Neural cell (in vitro differentiated cells): Measurements from ENCODE around the gene BICRAL. TPM values are rescaled to one million over a fixed set of nuclear protein-coding genes. Genes with fewer than 3 reads are reported as not detected.

Source experiments
- H2AFZ ChIP-seq: fragments of 200-600, 300-800 bp; sonication (generic), shearing (Covaris generic); 2 replicates; pipeline ENCODE4 v1.6.0; 2014; ENCODE audit warnings: low read depth, mild to moderate bottlenecking, antibody characterized with exemption, low read length, moderate library complexity
- H3F3A ChIP-seq: fragments of 200-600 bp; shearing (Covaris generic); 2 replicates; pipeline ENCODE4 v1.6.1; 2016; ENCODE audit warnings: mild to moderate bottlenecking, moderate library complexity, mixed read lengths, antibody characterized with exemption, low read length; ENCODE audit not compliant: insufficient read depth, poor library complexity, severe bottlenecking
- H3K27ac ChIP-seq: fragments of 200-600, 300-800 bp; sonication (generic), shearing (Covaris generic); 2 replicates; pipeline ENCODE4 v1.5.1; 2014; ENCODE audit warnings: mild to moderate bottlenecking, low read length, moderate library complexity
- H3K27me3 ChIP-seq: fragments of 300-800, 200-600 bp; sonication (generic), shearing (Covaris generic); 2 replicates; pipeline ENCODE4 v1.6.0; 2014; ENCODE audit warnings: mild to moderate bottlenecking, low read depth, low read length, moderate library complexity; ENCODE audit not compliant: insufficient read depth
- H3K36me3 ChIP-seq: fragments of 300-800, 200-600 bp; sonication (generic), shearing (Covaris generic); 2 replicates; pipeline ENCODE4 v1.5.1; 2014; ENCODE audit warnings: mild to moderate bottlenecking, antibody characterized with exemption, low read length, moderate library complexity; ENCODE audit not compliant: insufficient read depth
- H3K4me2 ChIP-seq: fragments of 300-800, 200-600 bp; sonication (generic), shearing (Covaris generic); 2 replicates; pipeline ENCODE4 v1.6.0; 2014; ENCODE audit warnings: mild to moderate bottlenecking, low read length
- H3K4me3 ChIP-seq: fragments of 300-800, 200-600 bp; sonication (generic), shearing (Covaris generic); 2 replicates; pipeline ENCODE4 v1.5.1; 2014; ENCODE audit warnings: mild to moderate bottlenecking, low read length, moderate library complexity
- H3K79me2 ChIP-seq: fragments of 200-600 bp; shearing (Covaris generic); replicated peaks from 2 replicates; pipeline ENCODE4 v1.6.0; 2014; ENCODE audit warnings: mild to moderate bottlenecking, low read length, moderate library complexity; ENCODE audit not compliant: insufficient read depth
- H3K9ac ChIP-seq: fragments of 300-800, 200-600 bp; sonication (generic), shearing (Covaris generic); 2 replicates; pipeline ENCODE4 v1.6.1; 2016; ENCODE audit warnings: mild to moderate bottlenecking, low read length, mixed read lengths
- H3K9me2 ChIP-seq: fragments of 200-600 bp; shearing (Covaris generic); 2 replicates; pipeline ENCODE4 v1.6.1; 2016; ENCODE audit warnings: mild to moderate bottlenecking, low read length, mixed read lengths; ENCODE audit not compliant: insufficient read depth
- H3K9me3 ChIP-seq: fragments of 200-600, 300-800 bp; sonication (generic), shearing (Covaris generic); 2 replicates; pipeline ENCODE4 v1.6.1; 2016; ENCODE audit warnings: mild to moderate bottlenecking, mixed run types, low read length, moderate library complexity, mixed read lengths
- H4K20me1 ChIP-seq: fragments of 200-600 bp; shearing (Covaris generic); 2 replicates; pipeline ENCODE4 v1.6.1; 2016; ENCODE audit warnings: mild to moderate bottlenecking, mixed run types; ENCODE audit not compliant: insufficient read depth
- EP300 ChIP-seq: fragments of 450-650 bp; conservative IDR thresholded peaks from 2 replicates; pipeline ENCODE4 v1.6.1; 2014; ENCODE audit warnings: antibody characterized with exemption, mild to moderate bottlenecking, moderate library complexity; ENCODE audit not compliant: poor library complexity, severe bottlenecking
- MXI1 ChIP-seq: fragments of 450-650 bp; conservative IDR thresholded peaks from 2 replicates; pipeline ENCODE4 v1.6.1; 2014; ENCODE audit warnings: antibody characterized with exemption, mild to moderate bottlenecking; ENCODE audit not compliant: poor library complexity, severe bottlenecking
- POLR2AphosphoS5 ChIP-seq: IDR thresholded peaks from 2 replicates; pipeline ENCODE4 v1.6.1; 2012
- RAD21 ChIP-seq: fragments of 450-650 bp; conservative IDR thresholded peaks from 2 replicates; pipeline ENCODE4 v1.6.1; 2014; ENCODE audit warnings: antibody characterized with exemption, mild to moderate bottlenecking, moderate library complexity
- SMC3 ChIP-seq: fragments of 450-650 bp; conservative IDR thresholded peaks from 2 replicates; pipeline ENCODE4 v1.6.1; 2014; ENCODE audit warnings: antibody characterized with exemption, mild to moderate bottlenecking, moderate library complexity; ENCODE audit not compliant: poor library complexity
- TAF1 ChIP-seq: IDR thresholded peaks from 2 replicates; pipeline ENCODE4 v1.6.1; 2012; ENCODE audit warnings: low read depth
- polyA plus RNA-seq: library from polyadenylated mRNA; depleted of rRNA; stranded (reverse); fragments of >200 nt; gene quantifications from 2 replicates; pipeline ENCODE4 v1.2.3, GENCODE V29; 2014
- TF ChIP-seq, protein P1 (sequence below): fragments of 450-650 bp; IDR thresholded peaks from 2 replicates; pipeline ENCODE4 v1.5.1; 2014; ENCODE audit warnings: antibody characterized with exemption, mild to moderate bottlenecking, moderate library complexity; ENCODE audit not compliant: poor library complexity, severe bottlenecking
- TF ChIP-seq, protein P2 (sequence below): IDR thresholded peaks from 2 replicates; pipeline ENCODE4 v1.6.1; 2012; ENCODE audit warnings: borderline replicate concordance

BICRAL gene
- polyA plus RNA-seq, 1 donor from 2014 or later, result 6.7 TPM

DNA sequence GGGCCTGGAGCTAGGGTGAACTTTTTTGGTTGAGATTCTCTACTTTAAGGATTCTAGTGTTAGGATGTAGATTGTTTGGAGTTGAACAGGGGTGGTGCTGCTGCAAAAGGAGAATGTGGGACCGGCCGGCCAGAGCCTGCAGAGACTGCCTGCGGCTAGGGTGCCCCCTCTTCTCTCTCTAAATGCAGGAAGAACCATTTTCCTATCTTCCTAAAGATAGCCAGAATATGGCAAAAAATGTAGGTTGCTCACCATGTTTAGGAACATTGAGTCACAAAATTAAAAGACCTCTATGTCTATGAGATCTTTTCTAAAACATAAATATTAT, 39.5 kb downstream of the BICRAL start:
- H4K20me1 ChIP-seq, result no peaks in the 10 kb centered on the region
- H3K27ac ChIP-seq, result no peak overlapping the region
- no peaks in the 10 kb centered on the region for H3F3A ChIP-seq
- H3K9ac ChIP-seq, result no peak overlapping the region
- no peaks in the 10 kb centered on the region for H3K79me2 ChIP-seq
- no peak overlapping the region for H3K4me2 ChIP-seq
- H3K9me3 ChIP-seq, result no peaks in the 10 kb centered on the region
- H3K9me2 ChIP-seq, result no peaks in the 10 kb centered on the region
- no peaks in the 10 kb centered on the region for H3K36me3 ChIP-seq
- no peak for TF ChIP-seq SMC3
- TF ChIP-seq, protein P1, sequence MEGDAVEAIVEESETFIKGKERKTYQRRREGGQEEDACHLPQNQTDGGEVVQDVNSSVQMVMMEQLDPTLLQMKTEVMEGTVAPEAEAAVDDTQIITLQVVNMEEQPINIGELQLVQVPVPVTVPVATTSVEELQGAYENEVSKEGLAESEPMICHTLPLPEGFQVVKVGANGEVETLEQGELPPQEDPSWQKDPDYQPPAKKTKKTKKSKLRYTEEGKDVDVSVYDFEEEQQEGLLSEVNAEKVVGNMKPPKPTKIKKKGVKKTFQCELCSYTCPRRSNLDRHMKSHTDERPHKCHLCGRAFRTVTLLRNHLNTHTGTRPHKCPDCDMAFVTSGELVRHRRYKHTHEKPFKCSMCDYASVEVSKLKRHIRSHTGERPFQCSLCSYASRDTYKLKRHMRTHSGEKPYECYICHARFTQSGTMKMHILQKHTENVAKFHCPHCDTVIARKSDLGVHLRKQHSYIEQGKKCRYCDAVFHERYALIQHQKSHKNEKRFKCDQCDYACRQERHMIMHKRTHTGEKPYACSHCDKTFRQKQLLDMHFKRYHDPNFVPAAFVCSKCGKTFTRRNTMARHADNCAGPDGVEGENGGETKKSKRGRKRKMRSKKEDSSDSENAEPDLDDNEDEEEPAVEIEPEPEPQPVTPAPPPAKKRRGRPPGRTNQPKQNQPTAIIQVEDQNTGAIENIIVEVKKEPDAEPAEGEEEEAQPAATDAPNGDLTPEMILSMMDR, result no peak
- no peak for TF ChIP-seq MXI1
- no peak for TF ChIP-seq EP300
- TF ChIP-seq TAF1, result no peak
- TF ChIP-seq RAD21, result no peak
- no peak overlapping the region for H2AFZ ChIP-seq
- H3K4me3 ChIP-seq, result no peak overlapping the region
- H3K27me3 ChIP-seq, result no peaks in the 10 kb centered on the region

- TF ChIP-seq MXI1, result no peak
- no peak for TF ChIP-seq RAD21
- no peak for TF ChIP-seq POLR2AphosphoS5
- no peak overlapping the region for H3K27ac ChIP-seq
- H2AFZ ChIP-seq, result no peak overlapping the region
- no peaks in the 10 kb centered on the region for H3K9me2 ChIP-seq
- H3F3A ChIP-seq, result no peaks in the 10 kb centered on the region
- no peak overlapping the region for H3K9ac ChIP-seq
- no peaks in the 10 kb centered on the region for H3K9me3 ChIP-seq
- H3K79me2 ChIP-seq, result no peaks in the 10 kb centered on the region
- H3K4me2 ChIP-seq, result no peak overlapping the region
- no peaks in the 10 kb centered on the region for H3K36me3 ChIP-seq
- H4K20me1 ChIP-seq, result no peaks in the 10 kb centered on the region
- no peaks in the 10 kb centered on the region for H3K27me3 ChIP-seq
- H3K4me3 ChIP-seq, result no peak overlapping the region
These were observed 40.0 kb downstream of the BICRAL start for GRCh38 chr6:42821846-42822245.

- no peaks in the 10 kb centered on the region for H3K79me2 ChIP-seq
- no peak overlapping the region for H3K9ac ChIP-seq
- H3K36me3 ChIP-seq, result peaks cover 5% of the 10 kb centered on the region
- H3K9me2 ChIP-seq, result no peaks in the 10 kb centered on the region
- no peaks in the 10 kb centered on the region for H4K20me1 ChIP-seq
- no peak overlapping the region for H2AFZ ChIP-seq
- no peak overlapping the region for H3K27ac ChIP-seq
- H3K4me2 ChIP-seq, result no peak overlapping the region
- H3F3A ChIP-seq, result no peaks in the 10 kb centered on the region
- TF ChIP-seq, protein P2, sequence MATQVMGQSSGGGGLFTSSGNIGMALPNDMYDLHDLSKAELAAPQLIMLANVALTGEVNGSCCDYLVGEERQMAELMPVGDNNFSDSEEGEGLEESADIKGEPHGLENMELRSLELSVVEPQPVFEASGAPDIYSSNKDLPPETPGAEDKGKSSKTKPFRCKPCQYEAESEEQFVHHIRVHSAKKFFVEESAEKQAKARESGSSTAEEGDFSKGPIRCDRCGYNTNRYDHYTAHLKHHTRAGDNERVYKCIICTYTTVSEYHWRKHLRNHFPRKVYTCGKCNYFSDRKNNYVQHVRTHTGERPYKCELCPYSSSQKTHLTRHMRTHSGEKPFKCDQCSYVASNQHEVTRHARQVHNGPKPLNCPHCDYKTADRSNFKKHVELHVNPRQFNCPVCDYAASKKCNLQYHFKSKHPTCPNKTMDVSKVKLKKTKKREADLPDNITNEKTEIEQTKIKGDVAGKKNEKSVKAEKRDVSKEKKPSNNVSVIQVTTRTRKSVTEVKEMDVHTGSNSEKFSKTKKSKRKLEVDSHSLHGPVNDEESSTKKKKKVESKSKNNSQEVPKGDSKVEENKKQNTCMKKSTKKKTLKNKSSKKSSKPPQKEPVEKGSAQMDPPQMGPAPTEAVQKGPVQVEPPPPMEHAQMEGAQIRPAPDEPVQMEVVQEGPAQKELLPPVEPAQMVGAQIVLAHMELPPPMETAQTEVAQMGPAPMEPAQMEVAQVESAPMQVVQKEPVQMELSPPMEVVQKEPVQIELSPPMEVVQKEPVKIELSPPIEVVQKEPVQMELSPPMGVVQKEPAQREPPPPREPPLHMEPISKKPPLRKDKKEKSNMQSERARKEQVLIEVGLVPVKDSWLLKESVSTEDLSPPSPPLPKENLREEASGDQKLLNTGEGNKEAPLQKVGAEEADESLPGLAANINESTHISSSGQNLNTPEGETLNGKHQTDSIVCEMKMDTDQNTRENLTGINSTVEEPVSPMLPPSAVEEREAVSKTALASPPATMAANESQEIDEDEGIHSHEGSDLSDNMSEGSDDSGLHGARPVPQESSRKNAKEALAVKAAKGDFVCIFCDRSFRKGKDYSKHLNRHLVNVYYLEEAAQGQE, result no peak
- H3K4me3 ChIP-seq, result no peak overlapping the region
- H3K27me3 ChIP-seq, result no peaks in the 10 kb centered on the region
- no peaks in the 10 kb centered on the region for H3K9me3 ChIP-seq
These were observed 47.8 kb downstream of the BICRAL start for GRCh38 chr6:42829561-42830092.
